HG03565 (cell line): Measurements from ENCODE around the gene ARMH1.
"Not testable (repeated sequence)": the region's sequence is repeated elsewhere in the genome, so short reads cannot be mapped to it uniquely, and the experiment has no call there.

Experiments used
- ATAC-seq: cut with Tn5 transposase; IDR thresholded peaks from one replicate; pipeline ENCODE4 v1.9.1; 2021; ENCODE audit warnings: mild to moderate bottlenecking, moderate library complexity; ENCODE audit not compliant: unreplicated experiment

The ARMH1 gene

GRCh38 chr1:44664730-44665370, 9.7 kb upstream of the ARMH1 start:
- ATAC-seq: no peak

- not testable (repeated sequence) for ATAC-seq
Measured at GRCh38 chr1:44666719-44667118, 7.8 kb upstream of the ARMH1 start.

- ATAC-seq: no peak
Measured at GRCh38 chr1:44670751-44671640, 3.5 kb upstream of the ARMH1 start.

- no peak for ATAC-seq
Measured at GRCh38 chr1:44672254-44672955, 2.1 kb upstream of the ARMH1 start.

GRCh38 chr1:44672961-44673674, 1.4 kb upstream of the ARMH1 start:
- no peak for ATAC-seq

GRCh38 chr1:44673675-44674112, 820 bp upstream of the ARMH1 start:
- ATAC-seq: no peak

- no peak for ATAC-seq
Measured at GRCh38 chr1:44675186-44675585, 672 bp downstream of the ARMH1 start.

- no peak for ATAC-seq
Measured at GRCh38 chr1:44676484-44677200, 2.1 kb downstream of the ARMH1 start.

GRCh38 chr1:44677201-44677766, 2.8 kb downstream of the ARMH1 start:
- no peak for ATAC-seq

- ATAC-seq: no peak
Measured at GRCh38 chr1:44678120-44678519, 3.6 kb downstream of the ARMH1 start.

GRCh38 chr1:44678626-44679025, 4.1 kb downstream of the ARMH1 start:
- no peak for ATAC-seq

GRCh38 chr1:44679468-44679867, 5.0 kb downstream of the ARMH1 start:
- no peak for ATAC-seq

GRCh38 chr1:44681905-44682882, 7.7 kb downstream of the ARMH1 start:
- no peak for ATAC-seq

- ATAC-seq: no peak
Measured at GRCh38 chr1:44682883-44683265, 8.4 kb downstream of the ARMH1 start.

- ATAC-seq: peak; percentile 80
Measured at GRCh38 chr1:44684525-44684924, 10.0 kb downstream of the ARMH1 start.

- ATAC-seq: no peak
Measured at GRCh38 chr1:44685218-44685617, 10.7 kb downstream of the ARMH1 start.

- ATAC-seq: no peak
Measured at GRCh38 chr1:44685881-44686280, 11.4 kb downstream of the ARMH1 start.

- ATAC-seq: no peak
Measured at GRCh38 chr1:44688760-44689446, 14.4 kb downstream of the ARMH1 start.
